MM.1S (cell line): ENCODE measurements around the gene GABRB2.

Experiments
- CTCF ChIP-seq: fragments of 300-600 bp; sonication (generic); IDR thresholded peaks from 2 replicates; pipeline ENCODE4 v1.5.1; 2016; ENCODE audit warnings: antibody characterized with exemption, low read length, mixed read lengths
- EZH2 ChIP-seq: fragments of 300-600 bp; sonication (generic); optimal IDR thresholded peaks from 2 replicates; pipeline ENCODE3; 2017; ENCODE audit warnings: low read depth, mild to moderate bottlenecking, antibody characterized with exemption, low read length, mixed read lengths

- no peak for TF ChIP-seq CTCF
- TF ChIP-seq EZH2: no peak
Measured at GRCh38 chr5:161311965-161312364, 234.6 kb downstream of the GABRB2 start.
